ENCODE data around the gene PDSS2.
A peak's percentile ranks its signal among the peaks of the same experiment; 100 is the strongest.
"Not testable (repeated sequence)": the region's sequence is repeated elsewhere in the genome, so short reads cannot be mapped to it uniquely, and the experiment has no call there.

PDSS2 gene

GRCh38 chr6:107490566-107491137 lies 31.3 kb upstream of the PDSS2 start:
- H3K9me3 ChIP-seq (ENCODE audit: insufficient read depth, low read depth, low read length) = no peaks in the 10 kb centered on the region
- no peaks in the 10 kb centered on the region for H3K36me3 ChIP-seq (ENCODE audit: insufficient read depth, low read depth, low read length)
- peaks cover 75% of the 10 kb centered on the region for H3K27me3 ChIP-seq (ENCODE audit: insufficient read depth, low read length)
- H3K4me3 ChIP-seq (ENCODE audit: low read length) = peak overlapping the region; percentile 88
- peak overlapping the region; percentile 54; the same call in 1 of the 2 replicates for H3K9ac ChIP-seq (ENCODE audit: low read depth, low read length)
- peaks cover 21% of the 10 kb centered on the region; the same call in 1 of the 2 replicates for H3K4me1 ChIP-seq (ENCODE audit: insufficient read depth, low read length)
- no peak overlapping the region for H3K27ac ChIP-seq (ENCODE audit: low read length)

GRCh38 chr6:107489636-107490565 lies 30.5 kb upstream of the PDSS2 start, which contains the start of gene SOBP:
Gene SOBP (plus strand): TSS chr6:107490117. CDS start chr6:107490617, 500 bp downstream.
- H3K27me3 ChIP-seq (ENCODE audit: insufficient read depth, low read length) = peaks cover 75% of the 10 kb centered on the region
- H3K4me3 ChIP-seq (ENCODE audit: low read length) = peak within 1 kb of the TSS; percentile 90
- no peaks in the 10 kb centered on the region for H3K9me3 ChIP-seq (ENCODE audit: insufficient read depth, low read depth, low read length)
- H3K27ac ChIP-seq (ENCODE audit: low read length) = no peak within 1 kb of the TSS
- H3K4me1 ChIP-seq (ENCODE audit: insufficient read depth, low read length) = peaks cover 21% of the 10 kb centered on the region; the same call in 1 of the 2 replicates
- H3K36me3 ChIP-seq (ENCODE audit: insufficient read depth, low read depth, low read length) = no peaks in the 10 kb centered on the region
- peak within 1 kb of the TSS; percentile 60; the same call in 1 of the 2 replicates for H3K9ac ChIP-seq (ENCODE audit: low read depth, low read length)

- Histone ChIP-seq H3K4me3 (ENCODE audit: low read length) (peak overlapping the region; percentile 90), H3K4me1 (ENCODE audit: insufficient read depth, low read length) (peaks cover 21% of the 10 kb centered on the region; the same call in 1 of the 2 replicates), H3K27me3 (ENCODE audit: insufficient read depth, low read length) (peaks cover 74% of the 10 kb centered on the region), H3K9me3 (ENCODE audit: insufficient read depth, low read depth, low read length) (no peaks in the 10 kb centered on the region), H3K9ac (ENCODE audit: low read depth, low read length) (peak overlapping the region; percentile 60; the same call in 1 of the 2 replicates), H3K36me3 (ENCODE audit: insufficient read depth, low read depth, low read length) (no peaks in the 10 kb centered on the region), H3K27ac (ENCODE audit: low read length) (no peak overlapping the region)
Measured at GRCh38 chr6:107488875-107489635, 29.7 kb upstream of the PDSS2 start.

DNA sequence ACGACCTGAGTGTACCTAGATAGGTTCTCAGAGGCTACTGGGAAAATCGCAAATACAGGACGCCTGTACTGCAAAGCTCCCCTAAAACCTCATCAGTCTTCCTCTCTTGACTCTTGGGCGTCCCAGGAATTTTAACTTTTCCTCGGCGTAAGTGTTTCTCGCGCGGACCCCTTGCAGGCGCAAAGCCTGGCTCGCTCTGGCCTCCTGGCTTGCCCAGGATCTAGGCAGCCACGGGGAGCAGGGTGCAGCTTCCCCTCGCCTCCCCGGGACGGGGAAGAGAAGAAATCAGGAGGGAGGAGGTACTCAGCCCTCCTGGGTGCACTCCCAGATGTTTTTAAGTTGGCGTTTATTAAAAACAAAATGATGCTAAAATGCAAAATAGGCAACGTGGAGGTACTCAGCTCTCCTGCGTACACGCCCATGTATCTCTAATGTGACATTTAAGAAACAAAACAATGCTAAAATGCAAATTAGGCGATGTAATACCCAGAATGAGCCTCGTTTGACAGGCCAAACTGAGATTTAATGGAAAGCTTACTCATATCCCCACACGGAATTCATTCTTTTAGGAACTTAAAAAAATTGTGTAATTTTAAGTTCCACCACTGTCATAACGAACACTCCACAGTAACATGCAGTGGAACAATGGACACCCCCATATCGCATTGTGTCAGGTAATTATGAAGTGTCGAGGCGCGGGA lies 29.0 kb upstream of the PDSS2 start:
- peak overlapping the region; percentile 60; the same call in 1 of the 2 replicates for H3K9ac ChIP-seq (ENCODE audit: low read depth, low read length)
- peak overlapping the region; percentile 90 for H3K4me3 ChIP-seq (ENCODE audit: low read length)

DNA sequence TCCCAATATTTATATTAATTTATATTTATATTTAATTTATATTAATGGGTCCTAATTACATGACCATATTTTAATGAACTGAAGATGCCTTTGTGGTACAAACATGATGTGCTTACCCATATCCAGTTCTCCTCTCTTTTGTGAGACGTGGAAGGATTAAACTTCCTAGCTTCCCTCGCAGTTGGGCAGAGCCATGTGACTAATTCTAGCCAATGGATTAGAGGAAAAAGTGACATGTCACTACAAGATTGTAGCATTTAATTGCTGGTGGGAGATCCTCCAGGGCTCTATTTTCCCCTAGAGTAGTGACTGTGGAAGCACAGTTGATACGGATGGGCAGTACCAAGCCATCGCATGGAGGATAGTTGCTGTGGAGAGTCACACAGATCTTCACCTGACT lies 25.8 kb upstream of the PDSS2 start:
- peaks cover 38% of the 10 kb centered on the region for H3K27me3 ChIP-seq (ENCODE audit: insufficient read depth, low read length)
- no peaks in the 10 kb centered on the region for H3K36me3 ChIP-seq (ENCODE audit: insufficient read depth, low read depth, low read length)
- H3K4me1 ChIP-seq (ENCODE audit: insufficient read depth, low read length) = no peaks in the 10 kb centered on the region; the same call in 1 of the 2 replicates
- H3K4me3 ChIP-seq (ENCODE audit: low read length) = no peak overlapping the region
- H3K27ac ChIP-seq (ENCODE audit: low read length) = no peak overlapping the region
- no peaks in the 10 kb centered on the region for H3K9me3 ChIP-seq (ENCODE audit: insufficient read depth, low read depth, low read length)
- no peak overlapping the region for H3K9ac ChIP-seq (ENCODE audit: low read depth, low read length)

More for the DNA sequence above, 29.0 kb upstream of the PDSS2 start:
- Histone ChIP-seq H3K4me1 (ENCODE audit: insufficient read depth, low read length) (peaks cover 18% of the 10 kb centered on the region; the same call in 1 of the 2 replicates), H3K27ac (ENCODE audit: low read length) (no peak overlapping the region), H3K36me3 (ENCODE audit: insufficient read depth, low read depth, low read length) (no peaks in the 10 kb centered on the region), H3K9me3 (ENCODE audit: insufficient read depth, low read depth, low read length) (no peaks in the 10 kb centered on the region), H3K27me3 (ENCODE audit: insufficient read depth, low read length) (peaks cover 67% of the 10 kb centered on the region)

GRCh38 chr6:107479089-107479690 lies 19.8 kb upstream of the PDSS2 start:
- Histone ChIP-seq H3K27me3 (ENCODE audit: insufficient read depth, low read length) (no peaks in the 10 kb centered on the region), H3K27ac (ENCODE audit: low read length) (no peak overlapping the region), H3K4me3 (ENCODE audit: low read length) (no peak overlapping the region), H3K4me1 (ENCODE audit: insufficient read depth, low read length) (no peaks in the 10 kb centered on the region), H3K9me3 (ENCODE audit: insufficient read depth, low read depth, low read length) (no peaks in the 10 kb centered on the region), H3K9ac (ENCODE audit: low read depth, low read length) (no peak overlapping the region), H3K36me3 (ENCODE audit: insufficient read depth, low read depth, low read length) (no peaks in the 10 kb centered on the region)

DNA sequence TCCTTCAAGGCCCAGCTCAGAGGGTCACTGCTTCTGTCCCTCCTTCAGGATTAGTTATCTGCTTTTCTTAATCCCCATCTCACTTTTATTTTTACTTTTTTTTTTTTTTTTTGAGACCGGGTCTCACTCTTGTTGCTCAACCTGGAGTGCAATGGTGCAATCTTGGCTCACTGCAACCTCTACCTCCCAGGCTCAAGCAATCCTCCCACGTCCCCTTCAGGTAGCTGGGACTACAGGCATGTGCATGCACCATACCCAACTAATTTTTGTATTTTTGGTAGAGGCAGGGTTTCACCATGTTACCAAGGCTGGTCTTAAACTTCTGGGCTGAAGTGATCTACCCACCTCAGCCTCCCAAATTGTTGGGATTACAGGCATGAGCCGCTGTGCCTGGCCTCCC lies 16.5 kb upstream of the PDSS2 start:
- H3K27ac ChIP-seq (ENCODE audit: low read length); H3K36me3 ChIP-seq (ENCODE audit: insufficient read depth, low read depth, low read length); H3K4me1 ChIP-seq (ENCODE audit: insufficient read depth, low read length); H3K9ac ChIP-seq (ENCODE audit: low read depth, low read length); H3K9me3 ChIP-seq (ENCODE audit: insufficient read depth, low read depth, low read length); H3K27me3 ChIP-seq (ENCODE audit: insufficient read depth, low read length); H3K4me3 ChIP-seq (ENCODE audit: low read length): not testable (repeated sequence)

DNA sequence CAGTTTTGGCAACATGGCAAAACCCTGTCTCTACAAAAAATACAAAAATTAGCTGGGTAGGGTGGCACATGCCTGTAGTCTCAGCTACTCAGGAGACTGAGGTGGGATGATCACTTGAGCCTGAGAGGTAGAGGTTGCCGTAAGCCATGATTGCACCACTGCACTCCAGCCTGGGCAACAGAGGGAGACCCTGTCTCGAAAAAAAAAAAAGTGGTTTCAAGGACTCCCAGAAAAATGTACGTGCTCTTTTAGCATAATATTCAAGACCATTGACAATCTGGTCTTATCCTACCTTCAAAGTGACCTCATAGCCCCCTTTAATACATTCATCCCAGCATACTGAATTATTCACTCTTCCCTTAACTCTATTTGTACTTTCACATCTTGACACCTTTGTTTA lies 16.0 kb upstream of the PDSS2 start:
- not testable (repeated sequence) for H3K9ac ChIP-seq (ENCODE audit: low read depth, low read length); H3K36me3 ChIP-seq (ENCODE audit: insufficient read depth, low read depth, low read length); H3K9me3 ChIP-seq (ENCODE audit: insufficient read depth, low read depth, low read length); H3K27me3 ChIP-seq (ENCODE audit: insufficient read depth, low read length); H3K27ac ChIP-seq (ENCODE audit: low read length); H3K4me3 ChIP-seq (ENCODE audit: low read length); H3K4me1 ChIP-seq (ENCODE audit: insufficient read depth, low read length)

DNA sequence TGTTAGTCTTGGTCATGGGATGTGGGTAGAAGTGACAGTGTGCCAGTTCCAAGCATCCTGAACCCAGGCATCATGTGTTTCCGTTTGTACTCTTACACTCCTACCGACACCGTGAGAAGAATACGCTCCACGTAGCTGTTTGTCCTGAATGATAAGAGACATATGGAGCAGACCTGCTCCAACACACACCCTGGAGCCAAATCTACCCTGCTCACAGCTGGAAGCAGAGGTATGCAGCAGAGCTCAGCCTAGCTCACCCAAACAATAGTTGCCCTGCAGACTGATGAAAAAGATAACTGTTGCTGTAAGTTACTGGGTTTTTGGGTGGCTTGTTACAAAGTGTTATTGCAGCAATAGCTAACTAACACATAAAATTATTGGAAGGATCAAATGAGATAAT lies 14.3 kb upstream of the PDSS2 start:
- no peaks in the 10 kb centered on the region for H3K9me3 ChIP-seq (ENCODE audit: insufficient read depth, low read depth, low read length)
- no peak overlapping the region for H3K27ac ChIP-seq (ENCODE audit: low read length)
- no peaks in the 10 kb centered on the region for H3K4me1 ChIP-seq (ENCODE audit: insufficient read depth, low read length)
- no peak overlapping the region for H3K4me3 ChIP-seq (ENCODE audit: low read length)
- no peaks in the 10 kb centered on the region for H3K36me3 ChIP-seq (ENCODE audit: insufficient read depth, low read depth, low read length)
- H3K9ac ChIP-seq (ENCODE audit: low read depth, low read length) = no peak overlapping the region
- no peaks in the 10 kb centered on the region for H3K27me3 ChIP-seq (ENCODE audit: insufficient read depth, low read length)

GRCh38 chr6:107470364-107470763 lies 11.0 kb upstream of the PDSS2 start:
- no peaks in the 10 kb centered on the region for H3K36me3 ChIP-seq (ENCODE audit: insufficient read depth, low read depth, low read length)
- peaks cover 3% of the 10 kb centered on the region; the same call in 1 of the 2 replicates for H3K4me1 ChIP-seq (ENCODE audit: insufficient read depth, low read length)
- H3K9me3 ChIP-seq (ENCODE audit: insufficient read depth, low read depth, low read length) = no peaks in the 10 kb centered on the region
- H3K27ac ChIP-seq (ENCODE audit: low read length) = no peak overlapping the region
- no peak overlapping the region for H3K4me3 ChIP-seq (ENCODE audit: low read length)
- H3K27me3 ChIP-seq (ENCODE audit: insufficient read depth, low read length) = no peaks in the 10 kb centered on the region
- H3K9ac ChIP-seq (ENCODE audit: low read depth, low read length) = no peak overlapping the region
